GM18526 (cell line): ENCODE measurements around the gene NMNAT1.

Experiments used
- POLR2A ChIP-seq: IDR thresholded peaks from 3 replicates; pipeline ENCODE4 v1.6.1; 2011; ENCODE audit not compliant: insufficient read length; ENCODE audit errors: extremely low read depth

NMNAT1 gene

DNA sequence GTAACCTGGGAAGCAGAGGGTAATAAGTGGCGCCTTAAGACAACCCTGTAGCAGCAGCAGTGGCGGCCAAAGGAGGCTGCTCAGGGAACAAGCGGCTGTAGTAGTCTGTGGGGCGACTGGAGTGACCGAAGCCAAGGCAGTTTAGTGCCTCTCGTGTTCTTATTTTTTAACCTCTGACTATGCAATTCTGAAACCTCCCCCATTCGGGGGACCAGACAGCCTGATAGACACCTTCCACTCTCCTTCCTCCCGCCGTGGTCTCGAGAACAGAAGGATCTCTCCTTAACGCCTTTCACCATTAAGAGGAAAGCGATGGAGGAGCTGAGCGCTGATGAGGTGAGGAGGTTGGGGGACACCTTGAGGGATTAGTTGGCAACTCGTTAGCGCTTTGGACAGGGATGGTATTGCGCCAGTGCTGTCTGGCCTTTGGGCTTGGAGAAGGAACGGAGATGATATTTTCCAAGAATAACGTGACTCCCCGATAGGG is 90.1 kb downstream of the NMNAT1 start:
- TF ChIP-seq POLR2A = no peak
